DLD1 (cell line): ENCODE data around the gene RELCH.

ENCODE experiments used
- in situ Hi-C: cut with HindIII; loops from 2 replicates; pipeline ENCODE4 v1.10.0; 2017; ENCODE audit warnings: low sequenced_read_pairs

The RELCH gene

GRCh38 chr18:62187543-62188510 lies 772 bp downstream of the RELCH start:
- in situ Hi-C loops = no loop called here

GRCh38 chr18:62189208-62189607 lies 2.2 kb downstream of the RELCH start:
- in situ Hi-C loops = no loop called here

- in situ Hi-C loops = no loop called here
Measured at GRCh38 chr18:62196079-62196478, 9.0 kb downstream of the RELCH start.

- in situ Hi-C loops = no loop called here
Measured at GRCh38 chr18:62196980-62197379, 9.9 kb downstream of the RELCH start.

GRCh38 chr18:62198259-62198658 lies 11.2 kb downstream of the RELCH start:
- in situ Hi-C loops = no loop called here

- in situ Hi-C loops = no loop called here
Measured at GRCh38 chr18:62199629-62200028, 12.6 kb downstream of the RELCH start.

- in situ Hi-C loops = no loop called here
Measured at GRCh38 chr18:62200121-62200914, 13.3 kb downstream of the RELCH start.

- in situ Hi-C loops = no loop called here
Measured at GRCh38 chr18:62201870-62202269, 14.8 kb downstream of the RELCH start.

- in situ Hi-C loops = no loop called here
Measured at GRCh38 chr18:62205824-62206223, 18.8 kb downstream of the RELCH start.

- in situ Hi-C loops = no loop called here
Measured at GRCh38 chr18:62206593-62206992, 19.5 kb downstream of the RELCH start.

GRCh38 chr18:62209046-62209445 lies 22.0 kb downstream of the RELCH start:
- in situ Hi-C loops = no loop called here

- in situ Hi-C loops = no loop called here
Measured at GRCh38 chr18:62210138-62210537, 23.1 kb downstream of the RELCH start.

GRCh38 chr18:62211325-62211828 lies 24.3 kb downstream of the RELCH start:
- in situ Hi-C loops = no loop called here

- in situ Hi-C loops = no loop called here
Measured at GRCh38 chr18:62214790-62215189, 27.7 kb downstream of the RELCH start.

GRCh38 chr18:62224229-62224628 lies 37.2 kb downstream of the RELCH start:
- in situ Hi-C loops = no loop called here

GRCh38 chr18:62226047-62226446 lies 39.0 kb downstream of the RELCH start:
- in situ Hi-C loops = no loop called here

- in situ Hi-C loops = no loop called here
Measured at GRCh38 chr18:62236252-62236651, 49.2 kb downstream of the RELCH start.

GRCh38 chr18:62239475-62239874 lies 52.4 kb downstream of the RELCH start:
- in situ Hi-C loops = no loop called here

GRCh38 chr18:62242955-62243354 lies 55.9 kb downstream of the RELCH start:
- in situ Hi-C loops = no loop called here

GRCh38 chr18:62245177-62245576 lies 58.1 kb downstream of the RELCH start:
- in situ Hi-C loops = no loop called here

GRCh38 chr18:62245699-62246098 lies 58.6 kb downstream of the RELCH start:
- in situ Hi-C loops = no loop called here

GRCh38 chr18:62248313-62248712 lies 61.3 kb downstream of the RELCH start:
- in situ Hi-C loops = no loop called here
